Measurements from ENCODE around the gene PCDHB7.

GRCh38 chr5:141182248-141182647 lies 9.8 kb downstream of the PCDHB7 start, which contains the start of gene PCDHB16:
- TF ChIP-seq CTCF (IDR thresholded peaks at IDR 0.05; ENCODE audit: insufficient read depth, low read length, poor library complexity, severe bottlenecking) (peak; percentile 62), EZH2phosphoT487 (conservative IDR thresholded peaks at IDR 0.05; ENCODE audit: low read length) (no peak)
